H1 (cell line): ENCODE measurements around the gene ATP8B3. TPM values are rescaled to one million over a fixed set of nuclear protein-coding genes. Genes with fewer than 3 reads are reported as not detected.

Experiments used
- BCL11A ChIP-seq, 2 experiments: IDR thresholded peaks; one replicate each; pipeline ENCODE4 v1.6.1; 2011; ENCODE audit warnings: low read depth in 2 of 2, low read length in 2 of 2, mild to moderate bottlenecking in 2 of 2
- CHD2 ChIP-seq: IDR thresholded peaks from 2 replicates; pipeline ENCODE4 v1.6.1; 2012; ENCODE audit warnings: low read length, improper control_type of control experiment
- FOSL1 ChIP-seq: IDR thresholded peaks from 2 replicates; pipeline ENCODE4 v1.6.1; 2011; ENCODE audit warnings: mild to moderate bottlenecking, low read depth, low read length, moderate library complexity; ENCODE audit not compliant: insufficient read depth
- GTF2F1 ChIP-seq: IDR thresholded peaks from 2 replicates; pipeline ENCODE4 v1.6.1; 2012; ENCODE audit warnings: low read depth, low read length, improper control_type of control experiment, borderline replicate concordance
- TEAD4 ChIP-seq: IDR thresholded peaks from 2 replicates; pipeline ENCODE4 v1.6.1; 2012; ENCODE audit warnings: low read depth, low read length, inconsistent platforms, mixed read lengths
- polyA plus RNA-seq, 7 experiments: library from polyadenylated mRNA; depleted of rRNA in 3 of 7; stranded (reverse) in 5 of 7; unstranded in 2 of 7; fragments of >200 nt in 5 of 7; fragments of 200-250 nt in 2 of 7; gene quantifications; 1 replicate in 5 of 7; 2 replicates in 1 of 7; 4 replicates in 1 of 7; pipeline versions ENCODE4 v1.2.1 to v1.2.3, GENCODE V29; 2011 to 2013; ENCODE audit warnings: missing spikeins in 2 of 7, mixed read lengths in 2 of 7
- total RNA-seq: library from RNA; stranded (reverse); fragmentation: NEBNext Ultra II Directional; extraction: Animal tissue kit (Norgen Biotek cat#: 25700); gene quantifications from 2 replicates; pipeline ENCODE4 v1.2.1, GENCODE V29; 2021
- TF ChIP-seq, protein P1 (sequence below): fragments of 300-600 bp; sonication (generic); IDR thresholded peaks from 2 replicates; pipeline ENCODE4 v1.7.1; 2012; ENCODE audit warnings: low read length, moderate library complexity, mild to moderate bottlenecking, inconsistent platforms; ENCODE audit not compliant: insufficient replicate concordance

The ATP8B3 gene
- total and polyA plus RNA-seq, 2 of the 8 experiments (the other 6 are each of a cell fraction or from before 2014, with no cell fraction given): 4.1 to 9.3 TPM

DNA sequence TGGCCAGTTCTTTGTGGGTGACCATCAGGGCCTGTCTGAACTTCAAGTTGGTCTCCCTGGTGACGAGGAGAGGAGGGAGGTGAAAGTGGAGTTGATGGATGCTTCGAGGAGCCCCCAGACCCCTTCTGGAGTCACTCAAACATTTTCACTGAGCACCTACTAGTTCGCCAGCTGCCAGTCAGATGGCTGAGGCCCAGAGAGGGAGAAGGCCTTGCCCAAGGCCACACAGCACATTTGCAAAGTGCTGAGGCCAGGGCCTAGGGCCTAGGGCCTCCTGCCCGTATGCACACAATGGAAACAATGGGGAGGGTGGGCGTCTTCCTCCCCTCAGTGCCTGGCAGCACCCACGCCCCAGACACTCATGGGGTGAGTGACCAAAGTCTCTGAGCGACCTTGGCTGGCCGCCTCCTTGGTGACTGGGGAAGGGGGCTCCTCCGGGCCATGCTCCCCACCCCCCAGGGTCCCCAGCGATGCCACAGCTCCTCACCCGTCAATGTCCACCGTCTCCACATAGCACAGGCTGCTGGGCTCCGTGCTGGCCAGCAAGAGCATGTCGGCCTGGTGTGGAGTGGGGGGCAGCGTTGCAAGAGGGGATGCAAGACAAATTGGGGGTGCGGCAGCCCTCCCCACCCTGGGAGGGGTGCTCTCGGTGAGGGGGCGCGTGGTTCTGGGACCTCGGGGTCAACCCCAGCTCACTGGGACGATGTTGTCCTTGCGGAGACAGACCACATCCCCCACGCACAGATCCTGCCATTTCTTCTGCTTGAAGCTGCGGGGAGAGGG, 6.5 kb downstream of the ATP8B3 start (continued):
- TF ChIP-seq, protein P1, sequence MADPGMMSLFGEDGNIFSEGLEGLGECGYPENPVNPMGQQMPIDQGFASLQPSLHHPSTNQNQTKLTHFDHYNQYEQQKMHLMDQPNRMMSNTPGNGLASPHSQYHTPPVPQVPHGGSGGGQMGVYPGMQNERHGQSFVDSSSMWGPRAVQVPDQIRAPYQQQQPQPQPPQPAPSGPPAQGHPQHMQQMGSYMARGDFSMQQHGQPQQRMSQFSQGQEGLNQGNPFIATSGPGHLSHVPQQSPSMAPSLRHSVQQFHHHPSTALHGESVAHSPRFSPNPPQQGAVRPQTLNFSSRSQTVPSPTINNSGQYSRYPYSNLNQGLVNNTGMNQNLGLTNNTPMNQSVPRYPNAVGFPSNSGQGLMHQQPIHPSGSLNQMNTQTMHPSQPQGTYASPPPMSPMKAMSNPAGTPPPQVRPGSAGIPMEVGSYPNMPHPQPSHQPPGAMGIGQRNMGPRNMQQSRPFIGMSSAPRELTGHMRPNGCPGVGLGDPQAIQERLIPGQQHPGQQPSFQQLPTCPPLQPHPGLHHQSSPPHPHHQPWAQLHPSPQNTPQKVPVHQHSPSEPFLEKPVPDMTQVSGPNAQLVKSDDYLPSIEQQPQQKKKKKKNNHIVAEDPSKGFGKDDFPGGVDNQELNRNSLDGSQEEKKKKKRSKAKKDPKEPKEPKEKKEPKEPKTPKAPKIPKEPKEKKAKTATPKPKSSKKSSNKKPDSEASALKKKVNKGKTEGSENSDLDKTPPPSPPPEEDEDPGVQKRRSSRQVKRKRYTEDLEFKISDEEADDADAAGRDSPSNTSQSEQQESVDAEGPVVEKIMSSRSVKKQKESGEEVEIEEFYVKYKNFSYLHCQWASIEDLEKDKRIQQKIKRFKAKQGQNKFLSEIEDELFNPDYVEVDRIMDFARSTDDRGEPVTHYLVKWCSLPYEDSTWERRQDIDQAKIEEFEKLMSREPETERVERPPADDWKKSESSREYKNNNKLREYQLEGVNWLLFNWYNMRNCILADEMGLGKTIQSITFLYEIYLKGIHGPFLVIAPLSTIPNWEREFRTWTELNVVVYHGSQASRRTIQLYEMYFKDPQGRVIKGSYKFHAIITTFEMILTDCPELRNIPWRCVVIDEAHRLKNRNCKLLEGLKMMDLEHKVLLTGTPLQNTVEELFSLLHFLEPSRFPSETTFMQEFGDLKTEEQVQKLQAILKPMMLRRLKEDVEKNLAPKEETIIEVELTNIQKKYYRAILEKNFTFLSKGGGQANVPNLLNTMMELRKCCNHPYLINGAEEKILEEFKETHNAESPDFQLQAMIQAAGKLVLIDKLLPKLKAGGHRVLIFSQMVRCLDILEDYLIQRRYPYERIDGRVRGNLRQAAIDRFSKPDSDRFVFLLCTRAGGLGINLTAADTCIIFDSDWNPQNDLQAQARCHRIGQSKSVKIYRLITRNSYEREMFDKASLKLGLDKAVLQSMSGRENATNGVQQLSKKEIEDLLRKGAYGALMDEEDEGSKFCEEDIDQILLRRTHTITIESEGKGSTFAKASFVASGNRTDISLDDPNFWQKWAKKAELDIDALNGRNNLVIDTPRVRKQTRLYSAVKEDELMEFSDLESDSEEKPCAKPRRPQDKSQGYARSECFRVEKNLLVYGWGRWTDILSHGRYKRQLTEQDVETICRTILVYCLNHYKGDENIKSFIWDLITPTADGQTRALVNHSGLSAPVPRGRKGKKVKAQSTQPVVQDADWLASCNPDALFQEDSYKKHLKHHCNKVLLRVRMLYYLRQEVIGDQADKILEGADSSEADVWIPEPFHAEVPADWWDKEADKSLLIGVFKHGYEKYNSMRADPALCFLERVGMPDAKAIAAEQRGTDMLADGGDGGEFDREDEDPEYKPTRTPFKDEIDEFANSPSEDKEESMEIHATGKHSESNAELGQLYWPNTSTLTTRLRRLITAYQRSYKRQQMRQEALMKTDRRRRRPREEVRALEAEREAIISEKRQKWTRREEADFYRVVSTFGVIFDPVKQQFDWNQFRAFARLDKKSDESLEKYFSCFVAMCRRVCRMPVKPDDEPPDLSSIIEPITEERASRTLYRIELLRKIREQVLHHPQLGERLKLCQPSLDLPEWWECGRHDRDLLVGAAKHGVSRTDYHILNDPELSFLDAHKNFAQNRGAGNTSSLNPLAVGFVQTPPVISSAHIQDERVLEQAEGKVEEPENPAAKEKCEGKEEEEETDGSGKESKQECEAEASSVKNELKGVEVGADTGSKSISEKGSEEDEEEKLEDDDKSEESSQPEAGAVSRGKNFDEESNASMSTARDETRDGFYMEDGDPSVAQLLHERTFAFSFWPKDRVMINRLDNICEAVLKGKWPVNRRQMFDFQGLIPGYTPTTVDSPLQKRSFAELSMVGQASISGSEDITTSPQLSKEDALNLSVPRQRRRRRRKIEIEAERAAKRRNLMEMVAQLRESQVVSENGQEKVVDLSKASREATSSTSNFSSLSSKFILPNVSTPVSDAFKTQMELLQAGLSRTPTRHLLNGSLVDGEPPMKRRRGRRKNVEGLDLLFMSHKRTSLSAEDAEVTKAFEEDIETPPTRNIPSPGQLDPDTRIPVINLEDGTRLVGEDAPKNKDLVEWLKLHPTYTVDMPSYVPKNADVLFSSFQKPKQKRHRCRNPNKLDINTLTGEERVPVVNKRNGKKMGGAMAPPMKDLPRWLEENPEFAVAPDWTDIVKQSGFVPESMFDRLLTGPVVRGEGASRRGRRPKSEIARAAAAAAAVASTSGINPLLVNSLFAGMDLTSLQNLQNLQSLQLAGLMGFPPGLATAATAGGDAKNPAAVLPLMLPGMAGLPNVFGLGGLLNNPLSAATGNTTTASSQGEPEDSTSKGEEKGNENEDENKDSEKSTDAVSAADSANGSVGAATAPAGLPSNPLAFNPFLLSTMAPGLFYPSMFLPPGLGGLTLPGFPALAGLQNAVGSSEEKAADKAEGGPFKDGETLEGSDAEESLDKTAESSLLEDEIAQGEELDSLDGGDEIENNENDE: no peak
- no peak for TF ChIP-seq GTF2F1
- TF ChIP-seq TEAD4: no peak
- TF ChIP-seq BCL11A (IDR thresholded peaks at IDR 0.05; ENCODE audit: low read depth in 2 of 2, low read length in 2 of 2): no peak
- TF ChIP-seq CHD2: no peak
- no peak for TF ChIP-seq FOSL1
- TF ChIP-seq, all 59 proteins: peak for 0
